ENCODE measurements around the gene RGS19.

Gene RGS19

GRCh38 chr20:64041040-64041780 lies 38.1 kb downstream of the RGS19 start:
- Histone ChIP-seq H3K27me3 (ENCODE audit: control insufficient read depth, insufficient read depth, low read length) (peaks cover 60% of the 10 kb centered on the region), H3K4me1 (ENCODE audit: control insufficient read depth, insufficient read depth, low read length) (peaks cover 4% of the 10 kb centered on the region), H3K36me3 (ENCODE audit: control insufficient read depth, insufficient read depth, low read length) (no peaks in the 10 kb centered on the region), H3K9ac (ENCODE audit: low read length) (no peak overlapping the region), H3K27ac (ENCODE audit: low read depth, low read length) (no peak overlapping the region), H3K4me3 (ENCODE audit: low read length) (no peak overlapping the region)

GRCh38 chr20:64040231-64041039 lies 38.9 kb downstream of the RGS19 start:
- Histone ChIP-seq H3K27ac (ENCODE audit: low read depth, low read length) (no peak overlapping the region), H3K4me1 (ENCODE audit: control insufficient read depth, insufficient read depth, low read length) (peaks cover 4% of the 10 kb centered on the region), H3K9ac (ENCODE audit: low read length) (no peak overlapping the region), H3K36me3 (ENCODE audit: control insufficient read depth, insufficient read depth, low read length) (no peaks in the 10 kb centered on the region), H3K4me3 (ENCODE audit: low read length) (no peak overlapping the region), H3K27me3 (ENCODE audit: control insufficient read depth, insufficient read depth, low read length) (peaks cover 52% of the 10 kb centered on the region)

GRCh38 chr20:64039293-64040160 lies 39.8 kb downstream of the RGS19 start:
- Histone ChIP-seq H3K4me1 (ENCODE audit: control insufficient read depth, insufficient read depth, low read length) (peaks cover 4% of the 10 kb centered on the region), H3K27ac (ENCODE audit: low read depth, low read length) (no peak overlapping the region), H3K36me3 (ENCODE audit: control insufficient read depth, insufficient read depth, low read length) (no peaks in the 10 kb centered on the region), H3K9ac (ENCODE audit: low read length) (no peak overlapping the region), H3K27me3 (ENCODE audit: control insufficient read depth, insufficient read depth, low read length) (peaks cover 43% of the 10 kb centered on the region), H3K4me3 (ENCODE audit: low read length) (peak overlapping the region; percentile 55)

DNA sequence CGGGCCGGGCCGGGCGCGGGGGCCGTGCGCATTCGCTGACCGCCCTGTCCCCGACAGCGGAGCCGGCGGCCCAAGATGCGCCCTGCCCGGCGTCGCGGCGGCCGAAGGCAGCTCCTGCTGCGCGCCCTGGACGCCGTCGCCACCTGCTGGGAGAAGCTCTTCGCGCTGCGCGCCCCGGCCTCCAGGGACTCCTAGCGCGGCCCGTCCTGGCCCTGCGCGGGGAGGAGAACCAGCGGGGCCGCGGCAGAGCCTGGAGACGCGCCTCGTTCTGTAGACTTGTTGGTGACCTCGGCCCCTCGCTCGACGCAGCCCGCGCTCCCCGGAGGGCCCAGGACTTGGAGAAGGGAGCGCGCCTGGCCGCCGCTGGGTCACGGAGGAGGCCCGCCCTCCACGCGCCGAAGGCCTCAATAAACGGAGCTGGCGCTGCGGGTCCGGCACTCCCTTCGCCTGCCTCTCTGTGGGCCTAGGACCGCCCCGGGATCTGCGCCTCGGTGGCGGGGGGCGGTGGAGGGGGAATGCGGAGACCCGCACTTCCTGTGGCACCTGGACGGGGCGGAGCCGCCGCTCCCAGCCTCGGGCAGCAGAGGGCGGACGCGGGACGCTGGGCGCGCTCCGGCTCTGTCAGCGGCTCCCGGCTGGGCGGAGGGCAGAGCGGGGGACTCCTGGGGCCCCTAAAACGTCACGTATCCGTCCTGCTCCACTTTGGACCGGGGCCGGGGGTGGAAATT lies 40.6 kb downstream of the RGS19 start:
- H3K4me3 ChIP-seq (ENCODE audit: low read length) = peak overlapping the region; percentile 55
- no peak overlapping the region for H3K27ac ChIP-seq (ENCODE audit: low read depth, low read length)
- peaks cover 4% of the 10 kb centered on the region for H3K4me1 ChIP-seq (ENCODE audit: control insufficient read depth, insufficient read depth, low read length)
- H3K27me3 ChIP-seq (ENCODE audit: control insufficient read depth, insufficient read depth, low read length) = peaks cover 43% of the 10 kb centered on the region
- H3K9ac ChIP-seq (ENCODE audit: low read length) = no peak overlapping the region
- H3K36me3 ChIP-seq (ENCODE audit: control insufficient read depth, insufficient read depth, low read length) = peaks cover 2% of the 10 kb centered on the region

DNA sequence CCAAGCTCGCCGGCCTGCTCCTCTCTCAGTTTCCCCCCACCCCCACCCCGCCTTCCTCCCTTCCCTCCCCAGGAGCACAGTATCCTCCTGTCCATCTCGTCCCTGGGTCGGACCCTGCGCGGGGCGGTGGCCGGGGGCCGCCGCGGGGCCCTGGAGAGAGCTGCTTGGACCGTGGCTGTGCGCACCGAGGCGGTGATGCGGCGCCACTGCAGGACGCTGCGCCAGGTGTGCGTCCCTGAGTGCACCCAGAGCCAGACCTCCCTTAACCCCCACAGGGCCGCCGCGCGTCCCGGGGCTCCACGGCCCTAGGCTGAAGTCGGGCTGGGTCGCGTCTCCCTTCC lies 41.1 kb downstream of the RGS19 start:
- H3K4me1 ChIP-seq (ENCODE audit: control insufficient read depth, insufficient read depth, low read length) = peaks cover 4% of the 10 kb centered on the region
- no peak overlapping the region for H3K9ac ChIP-seq (ENCODE audit: low read length)
- peaks cover 4% of the 10 kb centered on the region for H3K36me3 ChIP-seq (ENCODE audit: control insufficient read depth, insufficient read depth, low read length)
- no peak overlapping the region for H3K27ac ChIP-seq (ENCODE audit: low read depth, low read length)
- peaks cover 43% of the 10 kb centered on the region for H3K27me3 ChIP-seq (ENCODE audit: control insufficient read depth, insufficient read depth, low read length)
- H3K4me3 ChIP-seq (ENCODE audit: low read length) = peak overlapping the region; percentile 55

DNA sequence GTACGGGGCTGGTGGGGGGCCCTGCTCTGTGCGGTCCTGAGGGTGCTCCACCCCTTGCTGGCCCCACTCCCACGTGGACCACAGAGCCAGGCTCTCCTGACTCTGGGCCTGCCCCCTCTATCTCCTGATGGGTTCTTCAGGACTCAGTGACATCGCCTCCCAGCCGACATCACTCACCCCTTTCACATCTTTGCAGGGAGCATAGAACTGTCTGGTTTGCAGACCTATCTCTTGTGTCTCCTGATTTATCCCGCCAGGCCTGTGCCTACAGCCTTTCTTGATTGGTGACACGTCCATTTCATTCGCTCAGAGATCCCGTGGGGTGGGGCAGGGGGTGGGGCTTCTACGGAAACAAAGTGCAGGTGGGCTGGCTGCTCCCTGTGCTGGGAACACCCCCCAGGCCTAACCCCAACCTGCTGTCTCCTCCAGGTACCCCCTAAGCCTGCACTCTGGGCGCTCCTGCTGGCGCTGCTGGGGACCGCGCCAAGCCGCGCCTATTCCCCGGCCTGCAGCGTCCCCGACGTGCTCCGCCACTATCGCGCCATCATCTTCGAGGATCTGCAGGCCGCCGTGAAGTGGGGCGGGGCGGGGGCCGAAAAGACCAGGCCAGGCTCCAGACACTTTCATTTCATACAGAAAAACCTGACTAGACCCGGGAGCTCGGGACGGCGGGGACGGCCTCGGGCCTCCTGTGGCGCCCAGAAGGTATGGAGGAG lies 41.7 kb downstream of the RGS19 start:
- Histone ChIP-seq H3K27ac (ENCODE audit: low read depth, low read length) (no peak overlapping the region), H3K9ac (ENCODE audit: low read length) (no peak overlapping the region), H3K4me3 (ENCODE audit: low read length) (no peak overlapping the region), H3K36me3 (ENCODE audit: control insufficient read depth, insufficient read depth, low read length) (peaks cover 7% of the 10 kb centered on the region), H3K27me3 (ENCODE audit: control insufficient read depth, insufficient read depth, low read length) (peaks cover 43% of the 10 kb centered on the region), H3K4me1 (ENCODE audit: control insufficient read depth, insufficient read depth, low read length) (peaks cover 4% of the 10 kb centered on the region)

GRCh38 chr20:64037199-64037497 lies 42.2 kb downstream of the RGS19 start:
- H3K4me1 ChIP-seq (ENCODE audit: control insufficient read depth, insufficient read depth, low read length) = peaks cover 4% of the 10 kb centered on the region
- H3K9ac ChIP-seq (ENCODE audit: low read length) = no peak overlapping the region
- H3K4me3 ChIP-seq (ENCODE audit: low read length) = no peak overlapping the region
- H3K27ac ChIP-seq (ENCODE audit: low read depth, low read length) = no peak overlapping the region
- H3K27me3 ChIP-seq (ENCODE audit: control insufficient read depth, insufficient read depth, low read length) = peaks cover 41% of the 10 kb centered on the region
- peaks cover 11% of the 10 kb centered on the region for H3K36me3 ChIP-seq (ENCODE audit: control insufficient read depth, insufficient read depth, low read length)

- Histone ChIP-seq H3K4me3 (ENCODE audit: low read length) (no peak overlapping the region), H3K4me1 (ENCODE audit: control insufficient read depth, insufficient read depth, low read length) (peaks cover 4% of the 10 kb centered on the region), H3K9ac (ENCODE audit: low read length) (no peak overlapping the region), H3K36me3 (ENCODE audit: control insufficient read depth, insufficient read depth, low read length) (peaks cover 16% of the 10 kb centered on the region), H3K27ac (ENCODE audit: low read depth, low read length) (no peak overlapping the region), H3K27me3 (ENCODE audit: control insufficient read depth, insufficient read depth, low read length) (peaks cover 36% of the 10 kb centered on the region)
Measured at GRCh38 chr20:64036346-64037198, 42.7 kb downstream of the RGS19 start.

GRCh38 chr20:64035933-64036345 lies 43.4 kb downstream of the RGS19 start, which contains the start of gene C20orf204:
Gene C20orf204, plus strand, starts transcription at chr20:64036182. Its CDS starts 142 bp downstream, at chr20:64036324.
- no peak within 1 kb of the TSS for H3K27ac ChIP-seq (ENCODE audit: low read depth, low read length)
- H3K27me3 ChIP-seq (ENCODE audit: control insufficient read depth, insufficient read depth, low read length) = peaks cover 34% of the 10 kb centered on the region
- no peak within 1 kb of the TSS for H3K4me3 ChIP-seq (ENCODE audit: low read length)
- peaks cover 4% of the 10 kb centered on the region for H3K4me1 ChIP-seq (ENCODE audit: control insufficient read depth, insufficient read depth, low read length)
- H3K36me3 ChIP-seq (ENCODE audit: control insufficient read depth, insufficient read depth, low read length) = peaks cover 18% of the 10 kb centered on the region
- no peak within 1 kb of the TSS for H3K9ac ChIP-seq (ENCODE audit: low read length)

DNA sequence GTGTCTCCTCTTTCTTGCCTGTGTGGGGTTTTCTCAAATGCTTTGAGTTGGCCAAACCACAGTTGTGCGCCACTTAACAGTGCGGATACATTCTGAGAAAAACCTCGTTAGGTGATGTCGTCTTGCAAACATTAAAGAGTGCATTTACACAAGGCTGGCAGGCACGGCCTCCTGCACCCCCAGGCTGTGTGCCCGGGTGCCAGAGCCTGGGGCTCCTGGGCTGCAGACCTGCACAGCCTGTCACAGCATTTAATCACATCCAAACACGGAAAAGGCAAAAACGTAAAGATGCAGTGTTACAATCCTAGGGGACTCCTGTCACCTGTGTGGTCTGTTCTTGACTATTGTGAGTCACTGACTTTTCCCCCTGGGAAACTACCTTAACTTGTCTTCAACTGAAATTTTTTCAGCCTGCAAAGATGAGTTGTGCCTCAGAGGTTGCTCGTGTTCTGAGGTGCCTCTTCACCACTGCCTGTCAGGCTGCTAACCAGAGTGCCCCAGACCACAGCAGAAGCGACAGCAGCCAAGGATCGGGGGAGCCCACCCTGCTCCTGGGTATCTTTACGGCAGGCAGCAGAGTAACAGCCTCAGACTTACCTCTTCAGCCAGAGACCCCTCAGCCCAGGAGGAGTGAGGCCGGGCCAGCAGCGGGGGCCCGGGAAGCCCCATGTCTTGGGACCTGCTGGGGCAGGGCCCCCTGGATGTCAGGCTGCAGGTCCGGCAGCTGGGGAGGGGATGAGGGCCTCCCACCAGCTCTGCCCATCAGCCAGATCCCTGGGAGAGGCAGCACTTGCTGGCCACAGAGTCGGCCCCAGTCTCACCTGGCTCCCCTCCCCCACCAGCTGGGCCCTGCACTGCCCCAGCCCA lies 44.0 kb downstream of the RGS19 start:
- Histone ChIP-seq H3K36me3 (ENCODE audit: control insufficient read depth, insufficient read depth, low read length) (peaks cover 22% of the 10 kb centered on the region), H3K4me3 (ENCODE audit: low read length) (no peak overlapping the region), H3K4me1 (ENCODE audit: control insufficient read depth, insufficient read depth, low read length) (peaks cover 4% of the 10 kb centered on the region), H3K9ac (ENCODE audit: low read length) (no peak overlapping the region), H3K27me3 (ENCODE audit: control insufficient read depth, insufficient read depth, low read length) (peaks cover 29% of the 10 kb centered on the region), H3K27ac (ENCODE audit: low read depth, low read length) (no peak overlapping the region)
